ENCODE results near the gene ROBO1.

ROBO1 gene

GRCh38 chr3:79436387-79436786, 331.4 kb downstream of the ROBO1 start:
- no peak for DNase-seq

- no peak for DNase-seq
These were observed 340.7 kb downstream of the ROBO1 start for GRCh38 chr3:79427081-79427480.

- DNase-seq, result no peak
These were observed 343.0 kb downstream of the ROBO1 start for GRCh38 chr3:79424811-79425210.

DNA sequence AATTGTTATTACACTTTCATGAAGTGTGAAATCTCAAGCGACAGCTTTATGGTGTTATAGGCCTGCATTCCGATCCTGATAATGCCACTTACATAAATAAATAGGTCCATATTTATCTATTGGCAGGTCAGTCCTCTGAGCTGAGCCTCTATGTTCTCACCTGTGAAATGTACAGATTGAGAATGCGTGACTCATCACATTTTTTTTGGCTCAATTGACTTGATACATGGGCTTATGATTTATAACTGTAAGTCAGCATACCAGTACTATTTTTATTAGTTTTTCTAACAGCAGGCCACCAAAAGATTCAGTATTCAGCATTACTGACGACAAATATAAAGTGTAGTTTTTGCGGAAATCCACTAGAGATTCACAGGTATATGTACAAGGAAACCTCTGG, 344.4 kb downstream of the ROBO1 start:
- no peak for DNase-seq

DNA sequence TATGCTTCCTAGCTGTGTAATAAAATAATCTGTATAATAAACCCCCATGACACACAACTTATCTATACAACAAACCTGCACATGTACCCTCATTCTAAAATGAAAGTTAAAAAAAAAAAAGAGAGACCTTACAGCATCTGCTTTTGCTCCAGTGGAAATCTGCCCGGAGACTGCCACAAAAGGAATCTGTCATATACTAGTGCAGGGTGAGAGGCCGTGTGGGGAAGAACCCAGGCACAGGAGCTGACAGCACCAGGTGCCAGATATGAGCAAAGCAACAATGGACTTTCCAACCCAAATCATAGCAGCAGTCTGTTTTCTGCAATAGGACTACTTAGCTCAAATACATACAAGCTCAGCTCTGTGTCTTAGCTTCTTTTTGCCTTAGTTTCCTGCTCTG, 346.5 kb downstream of the ROBO1 start:
- DNase-seq, result no peak

DNA sequence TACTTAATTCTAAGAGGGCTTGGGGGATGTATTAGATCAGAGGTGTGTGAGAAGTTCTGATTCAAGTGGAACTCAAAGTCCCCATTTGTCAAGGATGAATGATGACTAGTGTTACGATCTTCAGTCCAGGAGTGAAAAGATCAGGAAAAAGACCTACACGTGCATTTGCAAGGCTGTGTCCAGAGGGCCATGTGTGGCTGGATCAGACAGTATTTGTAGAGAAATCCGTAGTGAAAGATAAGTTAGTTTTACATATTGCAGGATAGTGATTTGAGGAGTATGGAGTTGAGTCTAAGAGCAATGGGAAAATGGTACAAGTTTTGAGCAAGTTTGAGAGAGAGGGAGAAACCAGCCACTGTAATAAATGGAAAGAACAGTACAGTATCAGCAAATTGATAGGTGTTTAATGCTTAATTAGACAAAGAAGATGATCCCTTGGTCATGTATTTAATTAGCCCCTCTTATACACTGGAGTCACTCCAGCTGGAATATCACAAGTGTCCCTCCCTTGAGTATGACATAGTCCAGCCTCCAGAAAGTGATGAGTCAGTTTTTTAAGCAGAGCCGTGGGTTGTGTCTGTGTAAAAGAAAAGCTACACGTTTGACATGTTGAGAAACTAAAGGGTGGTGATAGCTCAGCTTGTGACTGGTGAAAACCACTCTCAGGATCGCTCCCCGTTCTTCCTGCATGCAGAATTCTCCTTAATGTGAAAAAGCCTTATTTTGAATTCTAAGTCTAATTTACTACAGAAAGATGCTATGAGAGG, 348.8 kb downstream of the ROBO1 start:
- DNase-seq, result no peak

DNA sequence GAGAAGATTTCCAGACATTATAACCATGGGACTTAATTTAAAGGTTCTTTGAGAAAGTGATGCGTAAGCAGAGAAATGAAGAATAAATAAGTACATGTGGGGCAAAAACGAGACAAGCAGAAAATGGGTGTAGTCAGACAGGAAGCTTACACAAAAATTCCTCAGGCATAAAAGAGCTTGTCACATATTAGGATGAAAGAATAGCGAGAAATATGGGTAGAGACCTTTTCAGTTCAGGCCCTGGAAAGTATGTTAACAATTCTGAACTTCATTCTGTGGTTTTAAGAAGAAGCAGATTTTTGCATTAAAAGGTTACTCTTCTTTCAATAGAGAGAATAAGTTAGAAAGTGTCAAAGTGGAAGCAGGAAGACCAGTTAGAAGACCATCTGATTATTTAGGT, 352.4 kb downstream of the ROBO1 start:
- DNase-seq, result no peak

DNA sequence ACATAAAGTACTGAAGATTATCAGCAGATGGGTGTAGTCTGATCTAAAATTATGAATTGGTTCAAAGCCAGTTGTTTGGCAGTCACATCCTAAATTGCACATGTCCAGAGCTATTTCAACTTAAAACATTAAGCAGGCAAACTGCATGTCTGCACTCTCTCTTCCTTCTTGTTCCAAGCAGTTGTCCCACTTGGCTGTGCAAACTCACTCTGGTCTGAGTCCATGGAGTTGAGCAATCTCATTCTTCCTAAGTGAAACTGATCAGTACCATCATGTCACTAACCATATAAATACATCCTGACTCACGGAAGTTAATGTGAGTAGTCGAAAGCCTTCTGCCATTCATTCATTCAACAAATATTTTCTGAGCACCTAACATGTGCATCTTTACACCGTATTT, 353.0 kb downstream of the ROBO1 start:
- DNase-seq, result no peak

GRCh38 chr3:79414035-79414434, 353.8 kb downstream of the ROBO1 start:
- no peak for DNase-seq

DNA sequence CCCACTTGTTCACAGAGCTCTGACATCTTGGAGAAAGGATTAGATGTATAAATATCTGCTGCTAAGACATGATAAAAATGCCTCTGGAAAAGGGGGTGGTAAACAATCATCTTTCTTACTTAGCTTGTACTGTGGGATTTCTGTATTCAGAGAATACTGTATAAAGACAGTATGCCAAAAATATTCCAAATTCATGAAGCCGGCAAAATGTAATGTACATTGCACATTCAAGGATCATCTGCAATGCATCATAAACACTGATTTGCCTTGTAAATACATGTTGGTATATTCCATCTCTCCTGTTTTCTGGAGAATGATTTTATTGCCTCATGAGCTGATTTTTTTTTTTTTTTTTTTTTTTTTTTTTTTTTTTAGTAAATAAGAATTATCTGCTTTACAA, 355.3 kb downstream of the ROBO1 start:
- no peak for DNase-seq

DNA sequence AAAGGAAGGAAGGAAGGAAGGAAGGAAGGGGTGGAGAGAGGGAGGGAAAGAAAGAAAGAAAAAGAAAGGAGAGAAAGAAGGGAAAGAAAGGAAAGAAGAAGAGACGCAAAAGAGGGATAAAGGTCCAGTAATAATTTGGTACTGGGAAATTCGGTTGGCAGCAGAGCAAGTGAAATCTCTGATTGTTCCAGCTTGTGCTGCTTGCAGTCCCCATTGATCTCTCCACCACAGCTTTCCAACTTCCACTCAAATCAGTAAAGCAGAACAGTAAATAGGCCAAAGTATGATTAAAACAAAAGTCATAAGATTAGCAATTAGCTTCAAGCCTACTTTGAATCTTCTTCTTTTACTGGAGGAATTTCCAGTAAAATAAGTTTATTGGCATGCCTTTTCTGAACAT, 357.2 kb downstream of the ROBO1 start:
- no peak for DNase-seq

DNA sequence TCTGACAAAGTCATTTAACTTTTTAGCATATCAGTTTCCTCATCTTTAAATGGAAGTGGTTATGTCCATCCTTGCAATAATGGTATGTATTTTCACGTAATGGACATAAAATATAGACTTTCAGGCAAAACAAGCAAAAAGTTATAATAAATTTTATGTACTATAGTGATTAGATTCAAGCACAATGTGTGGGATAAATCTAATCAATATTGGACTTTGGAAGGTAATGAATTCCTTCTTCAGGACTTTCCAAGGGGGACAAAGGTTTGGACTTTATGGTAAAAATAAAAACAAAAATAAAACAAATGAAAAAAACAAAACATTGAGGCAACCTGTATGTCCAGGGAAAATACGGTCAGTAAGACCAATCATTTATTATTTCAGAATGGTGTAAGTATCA, 357.7 kb downstream of the ROBO1 start:
- DNase-seq, result no peak

- DNase-seq, result no peak
These were observed 361.6 kb downstream of the ROBO1 start for GRCh38 chr3:79406175-79406574.

DNA sequence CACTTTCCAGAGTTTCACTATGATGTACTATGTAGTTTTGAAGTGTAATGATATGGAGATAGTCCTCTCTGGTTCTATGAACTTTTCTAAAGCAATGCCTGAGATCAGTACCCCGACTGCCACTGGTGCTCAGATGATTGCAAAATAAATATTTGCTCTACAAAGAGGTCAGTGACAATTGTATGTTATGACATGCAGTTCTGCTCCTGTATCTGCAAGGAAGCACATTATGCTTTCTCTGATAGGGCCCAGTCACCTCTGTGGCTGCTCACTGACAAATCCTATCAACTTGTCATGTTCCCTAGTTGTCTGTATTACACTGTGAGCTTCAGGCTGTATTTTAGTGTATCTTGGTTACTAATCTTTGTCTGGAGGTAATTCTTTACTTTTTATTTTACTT, 362.6 kb downstream of the ROBO1 start:
- no peak for DNase-seq

DNA sequence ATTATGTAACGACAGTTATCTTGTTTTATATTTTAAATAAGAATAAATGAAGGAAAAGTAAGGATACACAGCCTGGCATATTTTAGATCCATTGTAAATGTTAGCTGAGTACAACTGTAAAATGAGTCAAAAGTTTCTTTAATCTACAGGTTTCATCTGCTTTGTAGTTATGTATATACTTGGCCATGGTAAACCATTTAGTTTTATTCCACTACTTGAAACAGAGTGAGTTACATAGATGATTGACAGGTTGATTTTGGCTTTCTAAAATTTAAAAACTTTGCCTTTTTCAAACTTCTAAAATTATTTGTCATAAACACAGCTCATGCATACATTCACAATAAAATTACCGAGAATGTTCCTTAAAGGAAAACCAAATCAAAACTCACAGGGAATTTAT, 371.2 kb downstream of the ROBO1 start:
- no peak for DNase-seq

DNA sequence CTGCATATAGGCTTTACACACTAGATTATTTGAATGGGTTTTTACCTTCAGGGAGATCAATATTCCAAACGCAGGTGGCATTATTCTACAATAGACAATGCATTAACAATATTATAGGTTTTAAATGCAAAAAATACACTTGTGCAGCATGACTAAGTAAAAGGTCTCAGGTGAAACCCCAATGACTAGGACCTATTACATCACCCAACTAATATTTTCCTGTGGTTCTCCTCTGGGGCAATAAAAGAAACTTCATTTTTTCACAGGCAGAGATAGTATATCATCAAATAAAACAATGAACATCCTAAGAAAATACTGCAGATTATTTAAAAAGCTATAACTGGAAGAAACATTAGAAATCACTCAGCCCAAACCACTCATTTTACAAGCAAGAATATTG, 375.3 kb downstream of the ROBO1 start:
- DNase-seq, result no peak

DNA sequence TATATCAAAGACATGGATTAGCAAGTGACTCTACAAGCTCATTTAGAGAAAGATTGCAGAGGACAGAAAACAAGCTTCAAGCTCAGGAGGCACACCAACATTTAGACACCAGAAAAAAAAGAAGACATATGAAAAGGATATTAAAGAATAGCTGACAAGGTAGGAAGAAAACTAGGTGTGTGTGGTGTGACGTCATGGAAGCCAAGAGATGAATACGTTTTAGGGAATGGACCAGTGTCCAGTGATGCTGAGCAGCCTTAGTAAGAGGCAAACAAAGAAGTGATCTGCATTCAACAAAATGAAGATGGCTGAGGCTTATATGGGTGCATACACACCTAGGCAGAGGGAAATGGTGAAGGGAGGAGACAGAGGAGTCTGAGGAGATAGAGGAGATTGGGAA, 377.4 kb downstream of the ROBO1 start:
- DNase-seq, result no peak

DNA sequence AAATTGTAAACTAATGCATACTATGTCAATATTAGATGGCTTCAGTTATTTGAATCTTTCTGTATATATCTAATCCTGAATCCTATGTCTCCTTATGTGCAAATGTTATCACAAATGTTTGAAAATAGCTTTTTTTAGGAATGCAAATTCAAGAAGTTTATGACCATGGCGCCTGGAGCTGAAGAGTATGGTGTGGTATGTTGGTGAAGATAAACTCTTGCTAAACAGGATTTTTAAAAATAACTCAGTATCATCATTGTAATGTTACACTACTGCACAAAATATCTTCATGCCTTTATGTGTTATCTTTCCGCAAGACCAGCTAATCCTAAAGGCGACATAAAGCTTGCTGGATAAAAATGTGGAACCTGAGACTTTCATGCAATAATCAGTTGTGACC, 382.6 kb downstream of the ROBO1 start:
- no peak for DNase-seq

- DNase-seq, result no peak
These were observed 384.3 kb downstream of the ROBO1 start for GRCh38 chr3:79383402-79384012.

DNA sequence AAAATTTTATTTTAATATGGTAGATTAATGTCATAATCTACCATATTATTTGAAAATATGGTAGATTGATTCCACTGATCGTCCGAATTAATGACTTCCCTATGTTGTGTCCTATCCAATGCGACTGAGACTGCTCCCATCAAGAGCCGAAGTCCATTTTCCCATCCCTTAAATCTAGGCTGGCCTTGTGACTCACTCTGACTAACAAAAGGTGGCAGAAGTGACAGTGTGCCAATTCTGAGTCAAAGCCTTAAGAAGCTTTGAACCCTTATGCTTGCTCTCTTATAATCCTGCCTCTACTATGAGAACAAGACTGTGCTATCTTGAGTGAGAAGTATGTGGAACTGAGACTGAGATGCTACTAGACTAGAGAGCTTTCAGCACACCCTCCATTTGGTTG, 387.2 kb downstream of the ROBO1 start:
- DNase-seq, result no peak

- DNase-seq, result no peak
These were observed 389.7 kb downstream of the ROBO1 start for GRCh38 chr3:79378064-79378463.

DNA sequence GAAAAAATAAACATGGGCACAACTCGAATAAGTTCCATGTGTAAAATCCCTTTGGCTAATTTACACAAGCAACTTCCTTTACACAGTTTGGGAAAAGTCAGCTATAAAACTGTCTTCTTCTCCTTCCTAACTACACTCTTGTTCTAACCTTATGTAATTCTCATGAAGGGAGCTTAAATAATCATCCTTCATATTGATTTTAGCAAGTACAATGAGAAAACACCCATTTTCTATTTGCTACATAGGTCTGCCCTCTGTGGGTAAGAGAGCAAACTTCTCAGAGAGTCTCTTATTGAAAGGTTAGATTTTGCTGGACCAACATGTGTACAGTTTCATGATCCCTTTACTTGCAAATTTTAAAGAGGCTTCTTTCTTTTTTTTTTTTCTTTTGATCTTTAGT, 398.5 kb downstream of the ROBO1 start:
- DNase-seq, result no peak

- no peak for DNase-seq
These were observed 399.4 kb downstream of the ROBO1 start for GRCh38 chr3:79368403-79368802.

DNA sequence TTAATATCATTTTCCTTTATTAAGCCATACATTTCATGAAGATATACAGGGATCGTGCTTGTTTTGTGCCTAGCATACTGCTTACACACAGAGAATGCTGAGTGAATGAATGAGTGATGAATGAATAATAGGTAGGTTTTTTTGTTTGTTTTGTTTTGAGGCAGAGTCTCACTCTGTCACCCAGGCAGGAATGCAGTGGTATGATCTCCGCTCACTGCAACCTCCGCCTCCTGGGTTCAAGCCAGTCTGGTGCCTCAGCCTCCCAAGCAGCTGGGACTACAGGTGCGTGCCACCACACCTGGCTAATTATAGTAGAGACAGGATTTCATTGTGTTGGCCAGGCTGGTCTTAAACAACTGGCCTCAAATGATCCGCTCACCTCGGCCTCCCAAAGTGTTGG, 400.0 kb downstream of the ROBO1 start:
- DNase-seq, result no peak

DNA sequence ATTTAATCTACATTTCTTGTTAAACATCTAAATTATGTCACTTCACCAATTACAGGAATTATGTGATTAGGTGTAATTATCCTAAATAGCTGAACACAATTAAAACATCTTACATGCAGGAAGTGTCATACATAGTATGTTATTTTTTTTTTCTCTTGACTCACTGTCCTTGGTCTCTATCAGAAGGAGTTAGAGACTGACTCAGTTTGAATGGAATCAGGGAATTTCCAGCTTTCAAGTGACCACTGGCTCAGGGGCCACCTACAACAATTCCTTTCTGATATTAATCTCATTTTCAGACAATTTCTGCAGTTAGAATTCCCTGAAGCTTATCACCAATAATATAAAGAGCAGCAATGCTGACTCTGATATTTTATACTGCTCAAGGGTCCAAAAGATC, 400.7 kb downstream of the ROBO1 start:
- DNase-seq, result no peak

Measured in AML-193 (cell line).